IMR-90 (cell line): ENCODE results near the gene COL4A5. TPM values are rescaled to one million over a fixed set of nuclear protein-coding genes. Genes with fewer than 3 reads are reported as not detected.

Source experiments
- ATAC-seq: fragments of 200-7000 bp; cut with Tn5 transposase; 2 replicates; pipeline ENCODE4 v1.9.1; 2020; ENCODE audit warnings: low read depth, mild to moderate bottlenecking, moderate library complexity
- BruUV-seq: library from RNA; stranded (reverse); fragments of 400-500 nt; replicated peaks from 2 replicates; lab custom pipeline; 2021; lab: Mats Ljungman, UMichigan
- CTCF ChIA-PET: fragments of 300-600 bp; formaldehyde crosslinking; extraction: SDS; loops from one replicate; lab custom pipeline; 2021; ENCODE audit warnings: antibody characterized with exemption; lab: Yijun Ruan, JAX
- POLR2A ChIA-PET: fragments of 300-600 bp; sonication (Branson Sonifier 250); formaldehyde crosslinking; loops from one replicate; lab custom pipeline; 2022; ENCODE audit warnings: antibody characterized with exemption; ENCODE audit not compliant: unreplicated experiment; lab: Charles Lee
- DNase-seq: peaks from one replicate; pipeline ENCODE4 v3.0.0; 2013
- H2AFZ ChIP-seq: replicated peaks from 2 replicates; pipeline ENCODE3; 2013; ENCODE audit warnings: low read length, mild to moderate bottlenecking; ENCODE audit not compliant: poor library complexity
- H2AK5ac ChIP-seq: 2 replicates; pipeline ENCODE4 v1.6.1; 2013; ENCODE audit warnings: low read depth, low read length, inconsistent platforms
- H2AK9ac ChIP-seq: replicated peaks from 2 replicates; pipeline ENCODE3; 2013; ENCODE audit warnings: mild to moderate bottlenecking, low read depth, low read length, moderate library complexity; ENCODE audit not compliant: poor library complexity
- H2BK120ac ChIP-seq: 2 replicates; pipeline ENCODE4 v1.6.1; 2013; ENCODE audit warnings: low read depth, low read length, inconsistent platforms
- H2BK15ac ChIP-seq: 3 replicates; pipeline ENCODE4 v1.6.1; 2013; ENCODE audit warnings: low read depth, low read length, inconsistent platforms
- H2BK20ac ChIP-seq: 2 replicates; pipeline ENCODE4 v1.6.1; 2013; ENCODE audit warnings: low read depth, mild to moderate bottlenecking, inconsistent platforms, low read length, moderate library complexity
- H2BK5ac ChIP-seq: 2 replicates; pipeline ENCODE4 v1.6.1; 2013; ENCODE audit warnings: mild to moderate bottlenecking, low read depth, low read length, inconsistent platforms; ENCODE audit not compliant: poor library complexity, severe bottlenecking
- H3K14ac ChIP-seq: replicated peaks from 2 replicates; pipeline ENCODE4 v1.6.1; 2013; ENCODE audit warnings: low read depth, low read length, inconsistent platforms
- H3K18ac ChIP-seq: 2 replicates; pipeline ENCODE4 v1.6.1; 2013; ENCODE audit warnings: low read depth, low read length, control low read depth
- H3K23ac ChIP-seq: 2 replicates; pipeline ENCODE4 v1.6.1; 2013; ENCODE audit warnings: low read depth, low read length, inconsistent platforms
- H3K27ac ChIP-seq: 2 replicates; pipeline ENCODE4 v1.5.1; 2013; ENCODE audit warnings: mild to moderate bottlenecking, control low read depth, low read length; ENCODE audit not compliant: insufficient read depth
- H3K27me3 ChIP-seq: 2 replicates; pipeline ENCODE4 v1.6.1; 2013; ENCODE audit warnings: low read length; ENCODE audit not compliant: control insufficient read depth, insufficient read depth
- H3K36me3 ChIP-seq: 2 replicates; pipeline ENCODE4 v1.6.1; 2013; ENCODE audit warnings: low read length, mixed read lengths; ENCODE audit not compliant: control insufficient read depth, insufficient read depth
- H3K4ac ChIP-seq: 2 replicates; pipeline ENCODE4 v1.6.1; 2013; ENCODE audit warnings: low read depth, low read length, inconsistent platforms
- H3K4me1 ChIP-seq: 2 replicates; pipeline ENCODE4 v1.6.1; 2013; ENCODE audit warnings: low read length, mixed read lengths; ENCODE audit not compliant: control insufficient read depth, insufficient read depth
- H3K4me2 ChIP-seq: 2 replicates; pipeline ENCODE4 v1.6.1; 2013; ENCODE audit warnings: low read depth, mild to moderate bottlenecking, control low read depth, low read length, moderate library complexity
- H3K4me3 ChIP-seq: 2 replicates; pipeline ENCODE4 v1.5.1; 2013; ENCODE audit warnings: low read depth, mild to moderate bottlenecking, control low read depth, low read length, moderate library complexity; ENCODE audit not compliant: insufficient read depth
- H3K56ac ChIP-seq: 2 replicates; pipeline ENCODE4 v1.6.1; 2013; ENCODE audit warnings: low read length, inconsistent platforms; ENCODE audit not compliant: insufficient read depth; ENCODE audit errors: extremely low read depth
- H3K79me1 ChIP-seq, 2 experiments: 2 replicates each; pipeline ENCODE4 v1.6.1; 2013; ENCODE audit warnings: low read length in 2 of 2, inconsistent platforms in 1 of 2, low read depth in 1 of 2
- H3K9ac ChIP-seq: 2 replicates; pipeline ENCODE4 v1.6.1; 2013; ENCODE audit warnings: low read depth, low read length, control low read depth
- H3K9me1 ChIP-seq: 2 replicates; pipeline ENCODE4 v1.6.1; 2013; ENCODE audit warnings: low read length, inconsistent platforms; ENCODE audit not compliant: insufficient read depth
- H3K9me3 ChIP-seq: 2 replicates; pipeline ENCODE4 v1.6.1; 2013; ENCODE audit warnings: low read length; ENCODE audit not compliant: control insufficient read depth, insufficient read depth
- H4K20me1 ChIP-seq: 2 replicates; pipeline ENCODE4 v1.6.1; 2013; ENCODE audit warnings: low read length, inconsistent platforms; ENCODE audit not compliant: insufficient read depth
- H4K5ac ChIP-seq: 2 replicates; pipeline ENCODE4 v1.6.1; 2013; ENCODE audit warnings: mild to moderate bottlenecking, low read depth, low read length, control low read depth
- H4K8ac ChIP-seq, 2 experiments: 2 replicates each; pipeline ENCODE4 v1.6.1; 2013; ENCODE audit warnings: low read depth in 2 of 2, low read length in 2 of 2, control low read depth in 1 of 2, inconsistent platforms in 1 of 2
- H4K91ac ChIP-seq: 2 replicates; pipeline ENCODE4 v1.6.1; 2013; ENCODE audit warnings: low read depth, low read length, inconsistent platforms; ENCODE audit not compliant: insufficient read depth
- CTCF ChIP-seq: conservative IDR thresholded peaks from 2 replicates; pipeline ENCODE4 v1.5.1; 2012; ENCODE audit warnings: mild to moderate bottlenecking, low read depth, low read length, improper control_type of control experiment
- FOS ChIP-seq: fragments of 150-350 bp; IDR thresholded peaks from 2 replicates; pipeline ENCODE4 v1.6.1; 2016; ENCODE audit warnings: low read depth, low read length
- MAFK ChIP-seq: IDR thresholded peaks from 2 replicates; pipeline ENCODE4 v1.6.1; 2012; ENCODE audit warnings: low read depth, low read length, improper control_type of control experiment
- MXI1 ChIP-seq: IDR thresholded peaks from 2 replicates; pipeline ENCODE4 v1.6.1; 2012; ENCODE audit warnings: low read depth, mild to moderate bottlenecking, low read length, moderate library complexity, borderline replicate concordance
- POLR2A ChIP-seq: IDR thresholded peaks from 2 replicates; pipeline ENCODE4 v1.6.1; 2012; ENCODE audit warnings: mild to moderate bottlenecking, low read depth, low read length
- RAD21 ChIP-seq: IDR thresholded peaks from 2 replicates; pipeline ENCODE4 v1.6.1; 2012; ENCODE audit warnings: low read length, improper control_type of control experiment
- RCOR1 ChIP-seq: IDR thresholded peaks from 2 replicates; pipeline ENCODE4 v1.6.1; 2012; ENCODE audit warnings: mild to moderate bottlenecking, low read length, improper control_type of control experiment; ENCODE audit not compliant: insufficient replicate concordance
- RFX5 ChIP-seq: IDR thresholded peaks from 2 replicates; pipeline ENCODE4 v1.8.0; 2012; ENCODE audit warnings: low read depth, mild to moderate bottlenecking, low read length, moderate library complexity
- USF2 ChIP-seq: fragments of 150-350 bp; IDR thresholded peaks from 2 replicates; pipeline ENCODE4 v1.6.1; 2017; ENCODE audit warnings: mild to moderate bottlenecking, antibody characterized with exemption, low read length, low read depth
- dilution Hi-C: fragments of 300-500 bp; cut with HindIII; formaldehyde crosslinking; loops from one replicate; pipeline ENCODE4 v1.14.3; 2018; ENCODE audit warnings: low sequenced_read_pairs; ENCODE audit not compliant: unreplicated experiment
- in situ Hi-C: fragments of 300-500 bp; cut with MboI; formaldehyde crosslinking; loops from 3 replicates; pipeline ENCODE4 v1.14.3; 2019; ENCODE audit warnings: low sequenced_read_pairs, inconsistent platforms, mixed read lengths
- intact Hi-C: fragments of 100-400 bp; cut with micrococcal nuclease; formaldehyde crosslinking; loops from 2 replicates; pipeline ENCODE4 v1.10.0; 2022
- polyA plus RNA-seq, 3 experiments: library from polyadenylated mRNA; depleted of rRNA; stranded (reverse); fragments of >200 nt; gene quantifications; 2 replicates each; pipeline ENCODE4 v1.2.3, GENCODE V29; 2012; ENCODE audit warnings: low replicate concordance in 1 of 3
- total RNA-seq: library from RNA; depleted of rRNA; stranded (reverse); fragments of >200 nt; gene quantifications from 2 replicates; pipeline ENCODE4 v1.2.3, GENCODE V29; 2012

The COL4A5 gene
- total and polyA plus RNA-seq, 2 of the 4 experiments (the other 2 are of a cell fraction) = 16.3 to 26.6 TPM

DNA sequence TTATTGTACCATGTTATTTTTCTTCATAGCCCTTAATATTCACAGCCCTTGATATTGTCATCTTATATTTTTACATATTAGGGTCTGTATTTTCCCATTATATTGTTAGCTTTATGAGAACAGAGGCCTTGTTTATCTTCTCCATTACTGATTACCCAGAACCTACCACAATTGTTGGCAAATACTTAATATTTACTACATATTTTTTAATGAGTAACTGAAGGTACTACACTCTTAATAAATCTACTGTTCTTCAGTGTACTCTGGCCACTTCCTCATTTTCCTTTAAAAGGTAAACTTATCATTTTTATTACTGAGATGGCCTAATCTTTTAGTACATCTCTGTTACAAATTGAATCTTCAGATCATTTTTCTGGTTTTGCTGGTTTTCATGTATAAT, 133.5 kb downstream of the COL4A5 start:
- no peaks in the 10 kb centered on the region for H3K9me3 ChIP-seq
- H3K9me1 ChIP-seq = no peaks in the 10 kb centered on the region
- no peaks in the 10 kb centered on the region for H4K20me1 ChIP-seq
- no peak overlapping the region for H3K27ac ChIP-seq
- no peak overlapping the region for H4K8ac ChIP-seq
- no peak overlapping the region for H3K18ac ChIP-seq
- no peaks in the 10 kb centered on the region for H3K79me1 ChIP-seq
- ATAC-seq = no peak
- H3K14ac ChIP-seq = no peak overlapping the region
- no peaks in the 10 kb centered on the region; the same call in 1 of the 2 replicates for H3K27me3 ChIP-seq
- no peak overlapping the region for H2BK20ac ChIP-seq
- TF ChIP-seq RCOR1 (no peak), MXI1 (no peak), CTCF (no peak), USF2 (no peak), POLR2A (no peak), RFX5 (no peak), MAFK (no peak), FOS (no peak), RAD21 (no peak)
- dilution Hi-C loops = no loop called here
- no peak overlapping the region for H3K4me2 ChIP-seq
- H4K91ac ChIP-seq = no peak overlapping the region
- no peak overlapping the region for H3K56ac ChIP-seq
- no peaks in the 10 kb centered on the region for H3K4me1 ChIP-seq
- H2AK9ac ChIP-seq = no peak overlapping the region
- H2BK5ac ChIP-seq = no peak overlapping the region
- H2AK5ac ChIP-seq = no peak overlapping the region
- H3K4me3 ChIP-seq = no peak overlapping the region
- H2AFZ ChIP-seq = no peak overlapping the region
- in situ Hi-C loops = no loop called here
- H4K5ac ChIP-seq = no peak overlapping the region
- H3K9ac ChIP-seq = no peak overlapping the region
- BruUV-seq = no TSS peak
- ChIA-PET CTCF (no interaction called here), POLR2A (no interaction called here)
- no peak overlapping the region for H3K23ac ChIP-seq
- no peak overlapping the region for H3K4ac ChIP-seq
- peaks cover 2% of the 10 kb centered on the region for H3K36me3 ChIP-seq
- H2BK120ac ChIP-seq = no peak overlapping the region
- H2BK15ac ChIP-seq = no peak overlapping the region
- intact Hi-C loops = no loop called here
- DNase-seq = no peak
